ENCODE measurements around the gene ITM2C.

Gene ITM2C

GRCh38 chr2:230927711-230928341 is 63.1 kb downstream of the ITM2C start:
- no peak for DNase-seq (ENCODE audit: low read depth)

Data from HS-5 (cell line).